OCI-LY7 (cell line): ENCODE data around the gene ADGRD2. TPM values are rescaled to one million over a fixed set of nuclear protein-coding genes. Genes with fewer than 3 reads are reported as not detected.

ENCODE experiments used
- BruUV-seq: library from RNA; stranded (reverse); fragments of 400-500 nt; replicated peaks from 2 replicates; lab custom pipeline; 2021; lab: Mats Ljungman, UMichigan
- CTCF ChIA-PET: fragments of 300-600 bp; sonication (Branson Sonifier 250); formaldehyde crosslinking; loops from one replicate; lab custom pipeline; 2022; ENCODE audit warnings: antibody characterized with exemption; ENCODE audit not compliant: unreplicated experiment; lab: Charles Lee
- POLR2A ChIA-PET: fragments of 300-600 bp; sonication (Branson Sonifier 250); formaldehyde crosslinking; loops from one replicate; lab custom pipeline; 2022; ENCODE audit warnings: antibody characterized with exemption; lab: Charles Lee
- DNase-seq: peaks from one replicate; pipeline ENCODE4 v3.0.0-alpha.2; 2015; ENCODE audit warnings: low spot score
- H2AFZ ChIP-seq: fragments of 200-600 bp; sonication (generic), shearing (Covaris generic); 2 replicates; pipeline ENCODE4 v1.6.1; 2014; ENCODE audit warnings: mild to moderate bottlenecking, antibody characterized with exemption, low read length, moderate library complexity
- H3K27ac ChIP-seq: fragments of 200-600 bp; sonication (generic); 2 replicates; pipeline ENCODE4 v1.5.1; 2014; ENCODE audit warnings: mixed run types, low read depth, mild to moderate bottlenecking, moderate library complexity, low read length, inconsistent platforms; ENCODE audit not compliant: poor library complexity, severe bottlenecking
- H3K36me3 ChIP-seq: fragments of 200-600 bp; sonication (generic); 2 replicates; pipeline ENCODE4 v1.6.1; 2014; ENCODE audit warnings: mild to moderate bottlenecking, antibody characterized with exemption, low read length, moderate library complexity, mixed read lengths; ENCODE audit not compliant: insufficient read depth
- H3K4me1 ChIP-seq: fragments of 200-600 bp; sonication (generic); 2 replicates; pipeline ENCODE4 v1.5.1; 2014; ENCODE audit warnings: mild to moderate bottlenecking, low read length; ENCODE audit not compliant: insufficient read depth, poor library complexity, severe bottlenecking
- H3K4me2 ChIP-seq: fragments of 200-600 bp; sonication (generic); 2 replicates; pipeline ENCODE4 v1.6.1; 2014; ENCODE audit warnings: mild to moderate bottlenecking, low read length
- H3K4me3 ChIP-seq: fragments of 200-600 bp; sonication (generic); 2 replicates; pipeline ENCODE4 v1.5.1; 2014; ENCODE audit warnings: mild to moderate bottlenecking, low read depth, low read length; ENCODE audit not compliant: poor library complexity, severe bottlenecking
- H3K79me2 ChIP-seq: fragments of 200-600 bp; sonication (generic); 2 replicates; pipeline ENCODE4 v1.6.1; 2016; ENCODE audit warnings: low read depth, mild to moderate bottlenecking, low read length, moderate library complexity, mixed read lengths; ENCODE audit not compliant: insufficient read depth
- H3K9me2 ChIP-seq: fragments of 200-600 bp; sonication (generic); 2 replicates; pipeline ENCODE4 v1.6.1; 2016; ENCODE audit warnings: mild to moderate bottlenecking, low read length, mixed read lengths; ENCODE audit not compliant: insufficient read depth
- H3K9me3 ChIP-seq: fragments of 200-600 bp; sonication (generic); 2 replicates; pipeline ENCODE4 v1.6.1; 2014; ENCODE audit warnings: mild to moderate bottlenecking, mixed run types, low read length, mixed read lengths
- H4K20me1 ChIP-seq: fragments of 200-600 bp; sonication (generic); 2 replicates; pipeline ENCODE4 v1.6.1; 2014; ENCODE audit warnings: mild to moderate bottlenecking, antibody characterized with exemption, low read length, moderate library complexity, mixed read lengths; ENCODE audit not compliant: insufficient read depth
- EZH2phosphoT487 ChIP-seq: fragments of 200-600 bp; sonication (generic); IDR thresholded peaks from 2 replicates; pipeline ENCODE4 v1.6.1; 2018; ENCODE audit warnings: low read depth, borderline replicate concordance, mild to moderate bottlenecking, mixed run types, antibody characterized with exemption, low read length, moderate library complexity, mixed read lengths
- intact Hi-C: fragments of 100-400 bp; cut with micrococcal nuclease; formaldehyde crosslinking; loops from one replicate; pipeline ENCODE4 v1.10.0; 2022; ENCODE audit not compliant: unreplicated experiment
- total RNA-seq, 2 experiments: library from RNA; depleted of rRNA in 1 of 2; stranded (reverse); fragments of >200 nt in 1 of 2; shearing (Covaris generic) in 1 of 2; gene quantifications; 2 replicates each; pipeline ENCODE4 v1.2.3, GENCODE V29; 2014 to 2022
- TF ChIP-seq, protein P1 (sequence below): fragments of 200-600 bp; sonication (generic); conservative IDR thresholded peaks from 2 replicates; pipeline ENCODE4 v1.5.1; 2014; ENCODE audit warnings: mild to moderate bottlenecking, antibody characterized with exemption, low read length, moderate library complexity, mixed read lengths

Gene ADGRD2
- total RNA-seq, 2 experiments from 2014 or later, result not detected

DNA sequence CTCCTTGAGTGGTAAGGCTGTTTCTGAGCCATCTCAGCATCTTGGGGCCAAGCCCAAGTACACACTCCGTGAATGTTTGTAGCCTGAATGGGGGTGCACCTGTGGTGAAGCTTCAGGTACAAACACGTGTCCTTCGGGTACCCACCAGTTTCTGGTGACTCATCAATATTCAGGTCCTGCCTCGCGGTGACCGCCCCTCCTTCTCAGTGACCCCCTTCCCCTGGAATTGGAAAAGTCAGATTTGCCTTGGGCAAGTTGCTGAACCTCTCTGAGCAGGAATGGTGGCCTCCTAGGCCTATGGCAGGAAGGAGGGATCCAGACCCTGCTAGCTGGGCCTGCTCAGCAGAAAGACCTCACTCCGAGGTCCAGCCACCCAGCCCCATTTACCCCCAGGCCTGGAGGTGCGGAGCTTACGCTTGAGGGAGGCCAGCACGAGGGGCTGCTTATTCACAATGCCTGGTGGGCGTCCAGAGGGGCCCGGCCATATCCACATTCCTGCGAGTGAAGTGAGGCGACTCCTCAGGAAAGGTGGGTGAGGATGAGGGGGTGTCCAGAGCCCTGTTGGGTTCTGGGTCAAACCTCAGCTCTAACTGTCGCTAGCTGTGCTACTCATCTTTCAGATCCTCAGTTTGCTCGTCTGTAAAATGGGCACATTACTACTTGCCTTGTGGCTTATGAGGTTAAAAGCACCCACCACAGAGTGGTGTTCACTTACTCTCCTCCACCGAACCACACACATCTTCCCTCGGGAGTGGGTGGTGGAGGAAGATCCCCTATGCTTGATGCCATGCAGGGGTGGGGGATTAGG lies 7.0 kb downstream of the ADGRD2 start:
- H3K9me2 ChIP-seq, result no peaks in the 10 kb centered on the region
- TF ChIP-seq EZH2phosphoT487, result no peak
- TF ChIP-seq, protein P1, sequence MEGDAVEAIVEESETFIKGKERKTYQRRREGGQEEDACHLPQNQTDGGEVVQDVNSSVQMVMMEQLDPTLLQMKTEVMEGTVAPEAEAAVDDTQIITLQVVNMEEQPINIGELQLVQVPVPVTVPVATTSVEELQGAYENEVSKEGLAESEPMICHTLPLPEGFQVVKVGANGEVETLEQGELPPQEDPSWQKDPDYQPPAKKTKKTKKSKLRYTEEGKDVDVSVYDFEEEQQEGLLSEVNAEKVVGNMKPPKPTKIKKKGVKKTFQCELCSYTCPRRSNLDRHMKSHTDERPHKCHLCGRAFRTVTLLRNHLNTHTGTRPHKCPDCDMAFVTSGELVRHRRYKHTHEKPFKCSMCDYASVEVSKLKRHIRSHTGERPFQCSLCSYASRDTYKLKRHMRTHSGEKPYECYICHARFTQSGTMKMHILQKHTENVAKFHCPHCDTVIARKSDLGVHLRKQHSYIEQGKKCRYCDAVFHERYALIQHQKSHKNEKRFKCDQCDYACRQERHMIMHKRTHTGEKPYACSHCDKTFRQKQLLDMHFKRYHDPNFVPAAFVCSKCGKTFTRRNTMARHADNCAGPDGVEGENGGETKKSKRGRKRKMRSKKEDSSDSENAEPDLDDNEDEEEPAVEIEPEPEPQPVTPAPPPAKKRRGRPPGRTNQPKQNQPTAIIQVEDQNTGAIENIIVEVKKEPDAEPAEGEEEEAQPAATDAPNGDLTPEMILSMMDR, result no peak
- no peaks in the 10 kb centered on the region for H3K9me3 ChIP-seq
- ChIA-PET CTCF (interaction anchor here (0.5 kb wide), 1 partner anchor 34 kb away, joined by 4 read pairs; no protein-coding TSS in a partner anchor), POLR2A (interaction anchor here (0.6 kb wide), 1 partner anchor 319 kb away, joined by 3 read pairs; no protein-coding TSS in a partner anchor)
- H3K4me3 ChIP-seq, result no peak overlapping the region
- H3K36me3 ChIP-seq, result no peaks in the 10 kb centered on the region
- H3K4me1 ChIP-seq, result no peaks in the 10 kb centered on the region
- intact Hi-C loops, result no loop called here
- no peak for DNase-seq
- no TSS peak for BruUV-seq
- H3K79me2 ChIP-seq, result no peaks in the 10 kb centered on the region
- no peaks in the 10 kb centered on the region for H4K20me1 ChIP-seq
- no peak overlapping the region for H2AFZ ChIP-seq
- no peak overlapping the region for H3K27ac ChIP-seq
- H3K4me2 ChIP-seq, result no peak overlapping the region

DNA sequence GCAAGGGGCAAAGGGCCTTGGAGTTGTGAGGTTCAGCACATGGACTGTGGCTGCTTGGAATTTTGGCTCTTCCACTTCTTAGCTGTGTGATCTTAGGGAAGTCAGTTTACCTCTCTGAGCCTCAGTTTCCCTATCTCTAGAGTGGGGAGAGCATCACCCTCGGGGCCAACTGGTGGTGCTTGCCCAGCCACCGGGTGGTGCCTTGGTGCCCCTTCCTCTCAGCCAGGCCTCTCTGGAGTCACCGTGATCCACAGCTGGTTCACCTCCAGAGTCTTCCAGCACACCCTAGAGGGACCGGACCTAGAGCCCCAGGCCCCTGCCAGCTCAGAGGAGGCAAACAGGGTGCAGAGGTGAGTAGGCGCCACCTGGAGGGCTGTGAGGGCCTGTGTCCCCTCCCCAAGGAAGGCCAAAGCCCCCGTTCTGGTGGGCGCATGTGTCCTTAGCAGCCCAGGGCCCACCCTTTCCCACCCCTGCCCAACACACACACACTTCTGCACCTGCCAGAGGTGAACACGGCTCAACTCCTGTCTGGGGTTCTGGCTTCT lies 7.7 kb downstream of the ADGRD2 start:
- H3K9me2 ChIP-seq, result no peaks in the 10 kb centered on the region
- BruUV-seq, result no TSS peak
- H2AFZ ChIP-seq, result no peak overlapping the region
- H3K27ac ChIP-seq, result no peak overlapping the region
- TF ChIP-seq, protein P1, result 0 out of 2 replicates have a peak, but pooled peaks have one; percentile 21
- no peak for TF ChIP-seq EZH2phosphoT487
- H3K79me2 ChIP-seq, result no peaks in the 10 kb centered on the region
- no peaks in the 10 kb centered on the region for H3K9me3 ChIP-seq
- intact Hi-C loops, result no loop called here
- no peak overlapping the region for H3K4me3 ChIP-seq
- H3K36me3 ChIP-seq, result no peaks in the 10 kb centered on the region
- ChIA-PET CTCF (no interaction called here), POLR2A (no interaction called here)
- no peak overlapping the region for H3K4me2 ChIP-seq
- no peak for DNase-seq
- H4K20me1 ChIP-seq, result no peaks in the 10 kb centered on the region
- no peaks in the 10 kb centered on the region for H3K4me1 ChIP-seq

DNA sequence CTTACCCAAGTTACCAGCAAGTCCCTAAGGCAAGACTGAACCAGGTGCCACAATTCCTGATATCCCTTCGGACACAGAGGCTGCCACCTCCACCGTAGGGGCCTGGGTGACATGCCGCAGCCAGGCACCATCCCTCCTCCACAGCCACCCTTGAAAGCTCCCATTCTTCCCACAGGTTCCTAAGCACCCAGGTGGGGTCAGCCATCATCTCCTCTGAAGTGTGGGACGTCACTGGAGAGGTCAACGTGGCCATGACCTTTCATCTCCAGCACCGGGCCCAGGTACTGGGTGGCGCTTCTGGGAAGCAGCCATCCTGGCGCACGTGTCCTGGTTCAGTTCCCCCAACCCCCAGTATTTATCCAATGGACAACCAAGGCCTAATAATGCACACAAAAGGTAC lies 8.2 kb downstream of the ADGRD2 start:
- Histone ChIP-seq H3K4me3 (no peak overlapping the region), H3K4me2 (no peak overlapping the region), H3K79me2 (no peaks in the 10 kb centered on the region), H4K20me1 (no peaks in the 10 kb centered on the region), H3K27ac (no peak overlapping the region), H3K4me1 (no peaks in the 10 kb centered on the region), H3K9me3 (no peaks in the 10 kb centered on the region), H3K9me2 (no peaks in the 10 kb centered on the region), H3K36me3 (no peaks in the 10 kb centered on the region), H2AFZ (no peak overlapping the region)
- TF ChIP-seq, protein P1, result no peak
- TF ChIP-seq EZH2phosphoT487, result no peak
- POLR2A ChIA-PET, result no interaction called here
- intact Hi-C loops, result no loop called here
- no TSS peak for BruUV-seq
- DNase-seq, result no peak
- CTCF ChIA-PET, result no interaction called here
